GM12892 (cell line): Measurements from ENCODE around the gene FBXL7.

ENCODE experiments used
- DNase-seq: peaks from one replicate; pipeline ENCODE4 v3.0.0; 2011; ENCODE audit not compliant: insufficient read length
- FAIRE-seq: peaks from 2 replicates; lab custom pipeline; 2011; peaks lifted over from hg19 to GRCh38; lab: Jason Lieb, UNC
- POLR2A ChIP-seq: IDR thresholded peaks from 2 replicates; pipeline ENCODE4 v1.6.1; 2011; ENCODE audit warnings: low read depth, low read length, control low read depth
- POLR2AphosphoS5 ChIP-seq: IDR thresholded peaks from 2 replicates; pipeline ENCODE4 v1.6.1; 2011; ENCODE audit warnings: low read depth, low read length, control low read depth
- TAF1 ChIP-seq: IDR thresholded peaks from 2 replicates; pipeline ENCODE4 v1.6.1; 2011; ENCODE audit warnings: low read depth, mild to moderate bottlenecking, control low read depth, low read length, borderline replicate concordance

FBXL7 gene

DNA sequence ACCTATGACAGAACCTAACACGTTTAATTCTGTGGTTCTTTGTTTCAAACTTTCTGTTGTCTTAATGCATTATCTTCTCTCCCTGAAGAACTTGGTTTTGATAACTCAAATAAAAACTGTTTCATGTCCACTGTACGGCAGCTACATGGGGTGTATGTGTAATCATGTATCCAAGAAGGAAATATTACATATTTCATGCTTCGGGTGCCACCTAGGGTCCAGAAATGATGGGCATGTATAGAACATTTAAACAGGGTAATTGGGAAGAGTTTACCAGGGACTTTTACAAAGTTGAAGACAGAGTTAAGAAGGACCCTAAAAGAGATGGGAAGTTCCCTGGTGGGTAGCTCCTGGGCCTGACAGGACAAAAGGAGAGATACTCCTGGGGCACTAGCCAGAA lies 291.3 kb downstream of the FBXL7 start:
- FAIRE-seq: no peak
- DNase-seq: no peak
- TF ChIP-seq POLR2A (no peak), POLR2AphosphoS5 (no peak), TAF1 (no peak)

DNA sequence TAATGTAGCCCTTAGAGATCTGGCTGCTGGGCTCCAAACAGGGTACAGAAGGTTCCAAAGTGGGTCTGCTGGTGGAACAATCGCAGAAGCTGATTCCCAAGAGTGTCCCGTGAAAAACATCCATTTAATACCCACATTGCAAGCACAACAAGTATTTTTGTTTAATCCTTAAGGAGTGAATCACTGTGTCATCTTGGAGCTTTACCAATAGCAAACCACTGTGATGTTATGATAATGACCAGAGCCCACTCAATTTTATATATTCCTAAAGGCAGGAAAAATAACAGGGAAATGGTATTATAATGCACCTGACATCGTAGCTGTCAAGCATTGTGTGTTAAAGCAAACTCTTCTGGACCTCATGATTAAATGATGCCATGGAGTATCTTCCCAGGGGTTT lies 291.9 kb downstream of the FBXL7 start:
- no peak for TF ChIP-seq POLR2A
- no peak for TF ChIP-seq TAF1
- no peak for TF ChIP-seq POLR2AphosphoS5
- FAIRE-seq (no peak), DNase-seq (no peak)

DNA sequence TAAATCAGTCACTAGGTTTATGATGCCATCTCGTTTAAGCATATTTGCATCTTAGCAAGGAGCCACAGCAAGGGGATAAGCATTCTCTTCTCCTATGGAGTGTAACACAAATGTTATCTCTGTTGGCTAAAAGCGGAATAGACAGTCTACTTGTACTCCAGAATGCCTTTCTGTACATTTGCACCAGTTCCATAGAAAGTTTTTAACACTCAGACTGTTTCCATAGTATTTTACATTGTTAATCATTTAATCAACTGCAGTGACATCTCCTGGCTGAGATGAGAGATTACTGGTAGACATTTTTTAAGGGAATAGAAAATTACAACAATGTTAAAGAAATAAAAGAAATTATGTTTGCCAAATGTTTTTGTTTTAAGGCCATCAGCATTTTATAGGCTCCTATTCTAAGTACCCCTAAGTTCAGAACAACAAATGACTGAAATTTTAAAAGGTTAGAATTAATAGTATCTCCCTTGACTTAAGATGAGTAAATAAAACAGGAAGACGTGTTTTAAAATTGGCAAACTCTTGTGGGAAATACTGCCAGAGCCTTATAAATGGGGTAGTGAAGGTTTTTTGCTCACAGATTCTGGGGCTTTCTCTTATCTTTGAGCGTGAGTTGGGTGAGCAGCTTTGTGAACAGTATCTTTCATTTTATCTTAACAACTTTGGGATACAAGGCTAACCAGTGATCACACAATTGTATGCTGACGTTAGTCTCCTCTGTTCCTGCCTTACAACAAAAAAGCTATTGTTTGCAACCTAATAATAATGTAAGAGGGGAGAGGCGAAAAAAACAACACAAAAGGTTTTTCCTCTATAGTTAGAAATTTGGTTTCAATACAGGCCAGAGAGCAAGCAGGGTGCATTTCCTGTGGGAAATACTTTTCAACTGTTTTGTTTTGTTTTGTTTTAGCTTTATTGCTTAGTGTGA lies 294.3 kb downstream of the FBXL7 start:
- FAIRE-seq (no peak), DNase-seq (no peak)
- TF ChIP-seq POLR2A (no peak), TAF1 (no peak), POLR2AphosphoS5 (no peak)

DNA sequence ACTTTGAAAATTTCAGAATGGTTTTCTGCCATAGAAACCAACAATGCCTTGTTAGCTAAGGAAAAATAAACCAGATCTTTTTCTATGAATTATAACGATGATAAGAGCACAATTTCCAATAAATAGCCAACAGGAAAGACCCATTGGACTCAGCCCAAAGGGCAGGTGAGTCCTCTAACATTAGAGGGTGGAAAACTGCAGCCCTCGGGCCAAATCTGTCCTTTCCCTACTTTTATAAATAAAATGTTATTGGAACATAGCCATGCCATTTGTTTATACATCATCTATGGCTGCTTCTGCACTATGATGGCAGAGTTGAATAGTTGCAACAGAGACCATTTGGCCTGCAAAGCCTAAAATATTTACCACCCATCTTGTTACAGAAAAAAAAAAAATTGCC lies 296.1 kb downstream of the FBXL7 start:
- DNase-seq (no peak), FAIRE-seq (no peak)
- TF ChIP-seq POLR2AphosphoS5 (no peak), POLR2A (no peak), TAF1 (no peak)

DNA sequence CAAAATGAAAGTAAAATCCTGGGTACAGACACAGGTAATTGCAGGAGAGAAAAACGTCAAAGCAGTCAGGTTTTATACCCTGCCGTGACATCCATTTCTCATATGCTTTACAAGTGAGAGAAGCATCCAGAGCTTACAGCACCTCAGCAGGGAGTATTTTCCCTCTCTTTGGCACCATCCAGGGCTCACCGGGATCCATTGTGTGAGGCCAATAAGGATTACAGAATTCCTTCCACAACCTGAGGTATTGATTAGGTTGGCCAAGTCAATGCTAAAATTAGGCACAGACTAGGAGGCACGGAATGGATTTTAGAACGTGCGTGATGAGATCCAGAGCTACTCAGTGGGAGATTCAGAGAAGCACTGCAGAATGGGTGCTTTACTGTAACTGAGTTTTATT lies 296.6 kb downstream of the FBXL7 start:
- TF ChIP-seq POLR2A (no peak), POLR2AphosphoS5 (no peak)
- FAIRE-seq (no peak), DNase-seq (no peak)

DNA sequence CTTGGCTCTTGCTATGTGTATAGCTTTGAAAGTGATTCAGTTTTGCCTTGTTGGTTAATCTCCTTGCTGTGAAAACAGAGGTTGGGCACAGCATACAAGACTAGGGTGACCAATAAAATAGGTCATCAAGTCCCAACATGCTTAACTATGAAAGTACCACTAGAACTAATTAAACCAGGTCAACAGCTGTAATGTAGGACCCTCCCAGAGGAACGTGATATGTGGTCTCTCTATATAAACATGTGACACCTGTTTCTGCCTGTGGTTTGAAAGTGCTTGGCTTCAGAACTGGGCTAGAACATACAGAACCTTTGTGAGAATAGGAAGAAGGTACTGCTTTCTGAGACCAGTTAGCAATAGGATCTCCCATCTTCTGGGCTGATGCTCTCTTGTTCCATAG lies 297.1 kb downstream of the FBXL7 start:
- FAIRE-seq: no peak
- DNase-seq: no peak
- TF ChIP-seq POLR2A (no peak), TAF1 (no peak), POLR2AphosphoS5 (no peak)

DNA sequence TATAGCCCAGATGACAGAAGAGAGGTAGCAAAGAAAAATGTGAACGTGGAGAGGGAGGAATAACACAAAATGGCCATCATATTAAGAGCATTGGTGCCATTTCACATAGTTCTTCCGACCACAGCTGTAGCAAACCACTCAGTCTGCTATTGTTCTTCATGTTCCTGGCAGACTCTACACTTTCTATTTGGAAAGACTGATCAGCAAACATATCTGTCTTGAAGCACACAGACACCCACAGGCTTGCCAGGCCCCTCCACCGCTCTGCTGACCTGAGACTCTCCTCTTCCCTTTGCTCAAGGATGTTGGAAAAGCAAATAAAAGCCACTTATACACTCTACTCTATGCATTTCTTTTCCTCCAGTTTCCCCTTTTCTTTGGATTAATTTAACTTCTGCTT lies 298.0 kb downstream of the FBXL7 start:
- FAIRE-seq (no peak), DNase-seq (no peak)
- no peak for TF ChIP-seq POLR2A
- TF ChIP-seq TAF1: no peak
- no peak for TF ChIP-seq POLR2AphosphoS5

DNA sequence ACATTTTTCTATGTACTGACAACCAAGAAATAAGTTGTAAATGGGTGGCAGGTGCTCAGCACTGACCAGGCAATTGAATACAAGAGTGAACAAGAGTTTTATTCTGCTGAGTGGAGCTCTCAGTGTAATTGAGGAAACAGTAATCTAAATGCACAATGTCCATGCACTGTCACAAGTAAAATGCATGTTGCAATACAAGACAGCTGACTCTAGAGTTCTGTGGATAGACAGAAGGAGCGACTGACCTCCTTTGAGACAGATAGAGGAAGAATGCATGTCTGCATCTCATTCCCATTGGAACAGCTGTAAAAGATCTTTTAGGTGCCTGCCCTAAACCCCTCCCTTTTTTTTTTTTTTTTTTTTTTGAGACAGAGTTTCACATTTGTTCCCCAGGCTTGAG lies 299.0 kb downstream of the FBXL7 start:
- no peak for FAIRE-seq
- DNase-seq: no peak
- no peak for TF ChIP-seq TAF1
- no peak for TF ChIP-seq POLR2A
- TF ChIP-seq POLR2AphosphoS5: no peak

DNA sequence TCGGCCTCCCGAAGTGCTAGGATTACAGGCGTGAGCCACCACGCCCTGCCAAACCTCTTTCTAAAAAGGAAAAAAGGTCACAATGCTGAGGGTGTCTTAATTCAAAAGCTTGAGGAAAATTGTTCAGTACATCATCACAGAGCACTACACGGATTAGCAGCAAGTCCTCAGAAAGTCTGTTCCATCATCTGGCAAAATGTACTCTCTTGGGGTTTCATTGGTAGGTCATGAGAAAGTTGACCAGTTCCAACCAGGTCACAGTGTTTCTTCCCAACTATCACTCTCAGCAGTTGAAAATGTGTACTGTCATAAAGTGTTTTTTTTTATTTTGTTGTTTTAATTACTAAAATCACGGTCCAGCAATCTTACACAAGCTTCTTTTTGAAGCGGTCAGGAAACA lies 299.6 kb downstream of the FBXL7 start:
- TF ChIP-seq POLR2A (no peak), TAF1 (no peak), POLR2AphosphoS5 (no peak)
- DNase-seq: no peak
- FAIRE-seq: no peak

DNA sequence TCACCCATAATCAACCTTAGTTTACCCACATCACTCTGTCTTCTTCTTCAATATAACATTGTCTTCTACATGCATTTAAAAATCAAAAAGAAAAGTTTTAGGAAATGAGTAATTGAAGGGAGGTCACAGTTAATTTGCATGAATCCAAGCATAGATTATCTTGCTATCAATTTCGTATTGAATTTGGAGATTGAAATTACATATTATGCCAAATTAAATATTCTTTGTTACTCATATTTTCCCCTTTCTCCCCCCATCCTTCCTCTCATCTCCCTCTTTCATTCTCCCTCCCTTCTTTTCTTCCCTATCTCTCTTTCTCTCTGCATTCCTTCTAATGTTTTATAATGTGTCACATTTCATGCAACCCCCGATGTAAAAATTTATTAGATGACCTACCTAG lies 303.3 kb downstream of the FBXL7 start:
- DNase-seq (no peak), FAIRE-seq (no peak)
- TF ChIP-seq POLR2A: no peak
- no peak for TF ChIP-seq POLR2AphosphoS5
- no peak for TF ChIP-seq TAF1

DNA sequence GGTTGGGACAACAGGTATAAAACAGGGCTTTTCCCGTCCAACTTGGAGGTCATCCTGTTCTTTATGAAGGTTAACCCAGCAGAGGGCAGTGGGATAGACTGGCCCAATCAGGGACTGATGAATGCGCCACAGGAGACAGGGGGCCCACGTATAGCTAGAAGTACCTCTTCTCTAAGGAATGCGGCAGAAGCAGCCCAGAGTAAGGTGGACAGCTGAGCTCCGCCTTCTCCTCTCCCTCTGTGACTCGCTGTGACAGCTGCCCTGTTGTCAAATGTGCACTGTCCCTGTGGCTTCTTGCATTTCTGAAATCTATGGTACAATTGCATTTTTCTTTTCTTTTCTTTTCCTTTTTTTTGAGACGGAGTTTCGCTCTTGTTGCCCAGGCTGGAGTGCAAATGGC lies 306.6 kb downstream of the FBXL7 start:
- FAIRE-seq (no peak), DNase-seq (no peak)
- TF ChIP-seq TAF1: no peak
- no peak for TF ChIP-seq POLR2A
- TF ChIP-seq POLR2AphosphoS5: no peak

DNA sequence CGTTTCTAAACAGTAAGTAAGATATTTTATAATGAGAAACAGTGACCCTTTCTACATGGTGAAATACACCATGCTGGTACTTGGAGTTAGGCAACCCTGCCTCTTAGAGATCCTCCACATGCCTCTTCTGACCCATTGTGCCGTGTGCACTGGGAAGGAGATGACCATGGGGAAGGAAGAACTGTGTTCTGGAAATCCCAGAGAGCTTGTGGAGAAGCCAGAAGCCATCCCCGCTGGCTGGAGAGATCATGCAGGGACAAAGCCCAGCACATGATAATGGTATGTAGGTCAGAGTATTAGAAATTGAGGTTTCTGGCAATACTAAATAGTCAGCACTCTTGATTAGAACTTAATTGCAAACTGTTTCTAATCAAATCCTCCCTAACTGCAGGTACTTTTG lies 307.3 kb downstream of the FBXL7 start:
- FAIRE-seq: no peak
- no peak for TF ChIP-seq TAF1
- TF ChIP-seq POLR2AphosphoS5: no peak
- TF ChIP-seq POLR2A: no peak
- no peak for DNase-seq
